ENCODE results near the gene ABHD6.

Gene ABHD6

GRCh38 chr3:58296269-58296668 is 58.7 kb downstream of the ABHD6 start:
- no peaks in the 10 kb centered on the region for H4K20me1 ChIP-seq (ENCODE audit: control insufficient read depth, insufficient read depth, low read depth, low read length)
- H3K9me3 ChIP-seq (ENCODE audit: control insufficient read depth, insufficient read depth, low read length): no peaks in the 10 kb centered on the region
- TF ChIP-seq CTCF (IDR thresholded peaks at IDR 0.05; ENCODE audit: low read depth, low read length, poor library complexity, severe bottlenecking) (no peak), EZH2phosphoT487 (IDR thresholded peaks at IDR 0.05; ENCODE audit: borderline replicate concordance, low read length) (no peak)
- H3K4me3 ChIP-seq (ENCODE audit: low read length): no peak overlapping the region
- no peaks in the 10 kb centered on the region for H3F3A ChIP-seq (ENCODE audit: control insufficient read depth, insufficient read depth)
- no peaks in the 10 kb centered on the region for H3K79me2 ChIP-seq (ENCODE audit: control insufficient read depth, low read length)
- H3K9me2 ChIP-seq (replicated peaks; ENCODE audit: control insufficient read depth, low read length): no peaks in the 10 kb centered on the region
- H3K36me3 ChIP-seq (ENCODE audit: control insufficient read depth, low read length): no peaks in the 10 kb centered on the region
- H3K27ac ChIP-seq (ENCODE audit: low read depth, low read length): no peak overlapping the region
- H3K4me1 ChIP-seq (ENCODE audit: control insufficient read depth, low read length): peaks cover 4% of the 10 kb centered on the region; the same call in 1 of the 2 replicates
- H3K27me3 ChIP-seq (ENCODE audit: control insufficient read depth, low read length): peaks cover 9% of the 10 kb centered on the region
- no peak overlapping the region for H3K4me2 ChIP-seq (ENCODE audit: low read length)

- no peaks in the 10 kb centered on the region for H3K36me3 ChIP-seq (ENCODE audit: control insufficient read depth, low read length)
- no peaks in the 10 kb centered on the region for H3F3A ChIP-seq (ENCODE audit: control insufficient read depth, insufficient read depth)
- H3K27me3 ChIP-seq (ENCODE audit: control insufficient read depth, low read length): peaks cover 15% of the 10 kb centered on the region
- TF ChIP-seq CTCF (IDR thresholded peaks at IDR 0.05; ENCODE audit: low read depth, low read length, poor library complexity, severe bottlenecking) (no peak), EZH2phosphoT487 (IDR thresholded peaks at IDR 0.05; ENCODE audit: borderline replicate concordance, low read length) (no peak)
- no peaks in the 10 kb centered on the region; the same call in 1 of the 2 replicates for H3K9me3 ChIP-seq (ENCODE audit: control insufficient read depth, insufficient read depth, low read length)
- H3K4me1 ChIP-seq (ENCODE audit: control insufficient read depth, low read length): no peaks in the 10 kb centered on the region
- H3K79me2 ChIP-seq (ENCODE audit: control insufficient read depth, low read length): no peaks in the 10 kb centered on the region
- no peak overlapping the region for H3K4me3 ChIP-seq (ENCODE audit: low read length)
- no peak overlapping the region for H3K27ac ChIP-seq (ENCODE audit: low read depth, low read length)
- H3K9me2 ChIP-seq (replicated peaks; ENCODE audit: control insufficient read depth, low read length): no peaks in the 10 kb centered on the region
- no peaks in the 10 kb centered on the region for H4K20me1 ChIP-seq (ENCODE audit: control insufficient read depth, insufficient read depth, low read depth, low read length)
- no peak overlapping the region for H3K4me2 ChIP-seq (ENCODE audit: low read length)
Measured at GRCh38 chr3:58296843-58297242, 59.3 kb downstream of the ABHD6 start.

GRCh38 chr3:58298190-58298589 is 60.6 kb downstream of the ABHD6 start:
- Histone ChIP-seq H3K4me1 (ENCODE audit: control insufficient read depth, low read length) (no peaks in the 10 kb centered on the region), H4K20me1 (ENCODE audit: control insufficient read depth, insufficient read depth, low read depth, low read length) (no peaks in the 10 kb centered on the region), H3K27ac (ENCODE audit: low read depth, low read length) (no peak overlapping the region), H3K9me2 (replicated peaks; ENCODE audit: control insufficient read depth, low read length) (no peaks in the 10 kb centered on the region), H3K4me2 (ENCODE audit: low read length) (no peak overlapping the region), H3K4me3 (ENCODE audit: low read length) (no peak overlapping the region), H3K36me3 (ENCODE audit: control insufficient read depth, low read length) (no peaks in the 10 kb centered on the region), H3K9me3 (ENCODE audit: control insufficient read depth, insufficient read depth, low read length) (no peaks in the 10 kb centered on the region; the same call in 1 of the 2 replicates), H3K27me3 (ENCODE audit: control insufficient read depth, low read length) (peaks cover 16% of the 10 kb centered on the region), H3F3A (ENCODE audit: control insufficient read depth, insufficient read depth) (no peaks in the 10 kb centered on the region), H3K79me2 (ENCODE audit: control insufficient read depth, low read length) (no peaks in the 10 kb centered on the region)
- TF ChIP-seq EZH2phosphoT487 (IDR thresholded peaks at IDR 0.05; ENCODE audit: borderline replicate concordance, low read length) (no peak), CTCF (IDR thresholded peaks at IDR 0.05; ENCODE audit: low read depth, low read length, poor library complexity, severe bottlenecking) (no peak)

Measured in DOHH2 (cell line).